ENCODE data around the gene PPM1E.
"Not testable (repeated sequence)": the region's sequence is repeated elsewhere in the genome, so short reads cannot be mapped to it uniquely, and the experiment has no call there.

Gene PPM1E

GRCh38 chr17:58918072-58918471, 162.4 kb downstream of the PPM1E start:
- DNase-seq (ENCODE audit: low read depth) = no peak
- H3K4me3 ChIP-seq (ENCODE audit: low read depth, low read length) = no peak overlapping the region

GRCh38 chr17:58918884-58919283, 163.2 kb downstream of the PPM1E start:
- DNase-seq (ENCODE audit: low read depth) = no peak
- no peak overlapping the region for H3K4me3 ChIP-seq (ENCODE audit: low read depth, low read length)

GRCh38 chr17:58920773-58921172, 165.1 kb downstream of the PPM1E start:
- DNase-seq (ENCODE audit: low read depth) = no peak
- H3K4me3 ChIP-seq (ENCODE audit: low read depth, low read length) = no peak overlapping the region

- H3K4me3 ChIP-seq (ENCODE audit: low read depth, low read length) = no peak overlapping the region
- DNase-seq (ENCODE audit: low read depth) = no peak
Measured at GRCh38 chr17:58932956-58933355, 177.3 kb downstream of the PPM1E start.

GRCh38 chr17:58936295-58936694, 180.6 kb downstream of the PPM1E start:
- H3K4me3 ChIP-seq (ENCODE audit: low read depth, low read length) = no peak overlapping the region
- DNase-seq (ENCODE audit: low read depth) = no peak

GRCh38 chr17:58944166-58944565, 188.5 kb downstream of the PPM1E start:
- DNase-seq (ENCODE audit: low read depth) = no peak
- H3K4me3 ChIP-seq (ENCODE audit: low read depth, low read length) = no peak overlapping the region

- DNase-seq (ENCODE audit: low read depth) = no peak
- no peak overlapping the region for H3K4me3 ChIP-seq (ENCODE audit: low read depth, low read length)
Measured at GRCh38 chr17:58947411-58947810, 191.8 kb downstream of the PPM1E start.

- H3K4me3 ChIP-seq (ENCODE audit: low read depth, low read length) = no peak overlapping the region
- DNase-seq (ENCODE audit: low read depth) = no peak
Measured at GRCh38 chr17:58947824-58948223, 192.2 kb downstream of the PPM1E start.

- H3K4me3 ChIP-seq (ENCODE audit: low read depth, low read length); DNase-seq (ENCODE audit: low read depth): not testable (repeated sequence)
Measured at GRCh38 chr17:58954358-58954757, 198.7 kb downstream of the PPM1E start.

- peak; percentile 65 for DNase-seq (ENCODE audit: low read depth)
- no peak overlapping the region for H3K4me3 ChIP-seq (ENCODE audit: low read depth, low read length)
Measured at GRCh38 chr17:58956997-58957724, 201.5 kb downstream of the PPM1E start.

GRCh38 chr17:58957725-58958073, 202.0 kb downstream of the PPM1E start:
- not testable (repeated sequence) for DNase-seq (ENCODE audit: low read depth); H3K4me3 ChIP-seq (ENCODE audit: low read depth, low read length)

GRCh38 chr17:58960068-58960467, 204.4 kb downstream of the PPM1E start:
- peak; percentile 26 for DNase-seq (ENCODE audit: low read depth)
- no peak overlapping the region for H3K4me3 ChIP-seq (ENCODE audit: low read depth, low read length)

GRCh38 chr17:58965221-58965620, 209.6 kb downstream of the PPM1E start:
- no peak for DNase-seq (ENCODE audit: low read depth)
- H3K4me3 ChIP-seq (ENCODE audit: low read depth, low read length) = no peak overlapping the region

GRCh38 chr17:58966208-58966607, 210.6 kb downstream of the PPM1E start:
- H3K4me3 ChIP-seq (ENCODE audit: low read depth, low read length) = no peak overlapping the region
- DNase-seq (ENCODE audit: low read depth) = no peak

GRCh38 chr17:58968426-58969061, 212.9 kb downstream of the PPM1E start:
- DNase-seq (ENCODE audit: low read depth) = no peak
- H3K4me3 ChIP-seq (ENCODE audit: low read depth, low read length) = no peak overlapping the region

GRCh38 chr17:58969156-58969555, 213.5 kb downstream of the PPM1E start:
- no peak for DNase-seq (ENCODE audit: low read depth)
- H3K4me3 ChIP-seq (ENCODE audit: low read depth, low read length) = no peak overlapping the region

- no peak for DNase-seq (ENCODE audit: low read depth)
Measured at GRCh38 chr17:58969612-58970011, 214.0 kb downstream of the PPM1E start.

GRCh38 chr17:58970609-58971450, 215.2 kb downstream of the PPM1E start:
- H3K4me3 ChIP-seq (ENCODE audit: low read depth, low read length) = no peak overlapping the region
- DNase-seq (ENCODE audit: low read depth) = peak; percentile 5

More at GRCh38 chr17:58969612-58970011, 214.0 kb downstream of the PPM1E start:
- no peak overlapping the region for H3K4me3 ChIP-seq (ENCODE audit: low read depth, low read length)

GRCh38 chr17:58974354-58974753, 218.7 kb downstream of the PPM1E start:
- no peak overlapping the region for H3K4me3 ChIP-seq (ENCODE audit: low read depth, low read length)
- DNase-seq (ENCODE audit: low read depth) = no peak

GRCh38 chr17:58976541-58976940, 220.9 kb downstream of the PPM1E start:
- no peak overlapping the region for H3K4me3 ChIP-seq (ENCODE audit: low read depth, low read length)
- DNase-seq (ENCODE audit: low read depth) = no peak
